Esophagus squamous epithelium (tissue), 5 donors: ENCODE results near the gene SERPINE2. TPM values are rescaled to one million over a fixed set of nuclear protein-coding genes. Genes with fewer than 3 reads are reported as not detected.
A peak's percentile ranks its signal among the peaks of the same experiment; 100 is the strongest.
"Not testable (repeated sequence)": the region's sequence is repeated elsewhere in the genome, so short reads cannot be mapped to it uniquely, and the experiment has no call there.

Source experiments
- DNase-seq: peaks from one replicate; lab custom pipeline; 2025; lab: John Stamatoyannopoulos, UW
- H3K27ac ChIP-seq, 4 donors: fragments of 200-600 bp; sonication (generic); one replicate each; pipeline ENCODE4 v1.5.1; 2016 to 2019; ENCODE audit warnings: mild to moderate bottlenecking in 1 of 4
- H3K27me3 ChIP-seq, 4 donors: fragments of 200-600 bp; sonication (generic); 1 replicate in 3 of 4; 2 replicates in 1 of 4; pipeline versions ENCODE4 v1.5.1 to v1.6.0; 2017 to 2021; ENCODE audit warnings: antibody characterized with exemption in 1 of 4
- H3K36me3 ChIP-seq, 3 donors: fragments of 200-600 bp; sonication (generic); one replicate each; pipeline ENCODE4 v1.5.1; 2016 to 2019
- H3K4me1 ChIP-seq, 3 donors: fragments of 200-600 bp; sonication (generic); one replicate each; pipeline ENCODE4 v1.5.1; 2017 to 2019
- H3K4me3 ChIP-seq, 4 donors: fragments of 200-600 bp; sonication (generic); 1 replicate in 3 of 4; 2 replicates in 1 of 4; pipeline ENCODE4 v1.5.1; 2016 to 2019; ENCODE audit warnings: mild to moderate bottlenecking in 2 of 4, moderate library complexity in 1 of 4
- H3K9me3 ChIP-seq, 3 donors: fragments of 200-600 bp; sonication (generic); one replicate each; pipeline ENCODE4 v1.5.1; 2016 to 2019
- POLR2A ChIP-seq, 4 donors: fragments of 450-650 bp; IDR thresholded peaks; one replicate each; pipeline ENCODE4 v1.6.1; 2017; ENCODE audit warnings: antibody characterized with exemption in 4 of 4, mild to moderate bottlenecking in 4 of 4, moderate library complexity in 3 of 4
- WGBS, 2 donors: methylation state at CpG; one replicate each; pipeline ENCODE4 v1.1.5; 2018; 5-methylcytosine and 5-hydroxymethylcytosine counted together
- intact Hi-C: fragments of 100-400 bp; cut with DNase I; formaldehyde crosslinking; loops from one replicate; pipeline ENCODE4 v1.15.0; 2022
- total RNA-seq, 4 donors: library from RNA; depleted of rRNA; stranded (reverse); fragments of >200 nt; gene quantifications; one replicate each; pipeline ENCODE4 v1.1.0, GENCODE V29; 2016
- TF ChIP-seq, protein P1 (sequence below), 6 experiments: fragments of 450-650 bp in 4 of 6; fragments of 200-600 bp in 2 of 6; sonication (generic) in 2 of 6; IDR thresholded peaks; one replicate each; pipeline ENCODE4 v1.5.1; 2016 to 2019; ENCODE audit warnings: antibody characterized with exemption in 6 of 6, mild to moderate bottlenecking in 4 of 6, moderate library complexity in 4 of 6
- donor health status: DM: yes; HTN: yes; CAD: no.

Gene SERPINE2
- total RNA-seq, 4 donors from 2014 or later: 18.3 to 43.8 (median 22.1) TPM

DNA sequence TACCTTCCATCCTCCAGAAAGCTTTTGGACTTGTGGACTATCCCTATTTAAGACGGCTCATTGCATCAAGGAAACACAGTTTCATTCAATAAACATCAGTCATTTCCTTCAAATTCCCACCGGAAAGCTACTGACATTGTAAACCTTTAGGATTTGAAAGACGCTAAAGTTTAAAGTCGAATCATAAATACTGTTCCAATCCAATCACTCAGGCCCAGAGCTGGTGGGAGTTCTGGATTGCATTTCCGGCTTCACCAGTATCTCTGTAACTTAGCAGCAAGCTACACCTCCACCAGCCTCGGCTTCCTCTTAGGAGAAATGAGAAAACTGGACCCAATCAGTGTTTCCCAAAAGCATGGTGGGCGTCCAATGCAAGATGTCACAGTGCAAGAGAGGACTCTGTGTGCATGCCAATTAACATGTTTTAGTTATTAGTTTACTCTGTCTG lies 95.5 kb downstream of the SERPINE2 start:
- Histone ChIP-seq H3K27ac (peak overlapping the region in 3 of 4 donors; percentile 30 to 95 (median 89)), H3K9me3 (no peaks in the 10 kb centered on the region), H3K36me3 (peaks cover 0 to 5% (median 0%) of the 10 kb centered on the region in 3 donors), H3K4me1 (peaks cover 8 to 66% (median 20%) of the 10 kb centered on the region in 3 donors), H3K27me3 (no peaks in the 10 kb centered on the region), H3K4me3 (peak overlapping the region in 3 of 4 donors; percentile 81 to 98 (median 96))
- no peak for TF ChIP-seq POLR2A (IDR thresholded peaks at IDR 0.05)
- TF ChIP-seq, protein P1, sequence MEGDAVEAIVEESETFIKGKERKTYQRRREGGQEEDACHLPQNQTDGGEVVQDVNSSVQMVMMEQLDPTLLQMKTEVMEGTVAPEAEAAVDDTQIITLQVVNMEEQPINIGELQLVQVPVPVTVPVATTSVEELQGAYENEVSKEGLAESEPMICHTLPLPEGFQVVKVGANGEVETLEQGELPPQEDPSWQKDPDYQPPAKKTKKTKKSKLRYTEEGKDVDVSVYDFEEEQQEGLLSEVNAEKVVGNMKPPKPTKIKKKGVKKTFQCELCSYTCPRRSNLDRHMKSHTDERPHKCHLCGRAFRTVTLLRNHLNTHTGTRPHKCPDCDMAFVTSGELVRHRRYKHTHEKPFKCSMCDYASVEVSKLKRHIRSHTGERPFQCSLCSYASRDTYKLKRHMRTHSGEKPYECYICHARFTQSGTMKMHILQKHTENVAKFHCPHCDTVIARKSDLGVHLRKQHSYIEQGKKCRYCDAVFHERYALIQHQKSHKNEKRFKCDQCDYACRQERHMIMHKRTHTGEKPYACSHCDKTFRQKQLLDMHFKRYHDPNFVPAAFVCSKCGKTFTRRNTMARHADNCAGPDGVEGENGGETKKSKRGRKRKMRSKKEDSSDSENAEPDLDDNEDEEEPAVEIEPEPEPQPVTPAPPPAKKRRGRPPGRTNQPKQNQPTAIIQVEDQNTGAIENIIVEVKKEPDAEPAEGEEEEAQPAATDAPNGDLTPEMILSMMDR (IDR thresholded peaks at IDR 0.05): no peak
- intact Hi-C loops: no loop called here
- DNase-seq: no peak
- WGBS, 2 donors: 6 to 12% methylated on average over 7 of the region's 7 CpGs

DNA sequence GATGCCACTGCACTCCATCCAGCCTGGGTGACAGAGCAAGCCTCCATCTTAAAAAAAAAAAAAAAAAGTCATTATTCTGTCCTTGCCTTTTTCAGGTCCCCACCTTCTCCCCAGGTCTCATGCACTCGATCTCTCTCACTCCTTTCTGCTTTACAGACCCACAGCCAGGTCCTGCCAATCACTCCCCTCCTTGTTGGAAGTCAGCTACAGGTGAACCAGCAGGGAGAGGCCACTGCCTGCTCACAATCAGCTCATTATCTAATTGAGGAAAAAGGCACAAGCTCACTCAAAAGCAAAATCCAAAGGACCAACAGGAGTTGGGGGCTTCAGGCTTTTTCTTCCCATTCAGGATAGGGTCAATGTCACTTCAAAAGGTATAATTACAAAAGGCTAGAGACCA lies 96.0 kb downstream of the SERPINE2 start:
- peak overlapping the region in 2 of 4 donors; percentile 30 to 95 for H3K27ac ChIP-seq
- H3K4me1 ChIP-seq: peaks cover 8 to 69% (median 20%) of the 10 kb centered on the region in 3 donors
- TF ChIP-seq, protein P1 (IDR thresholded peaks at IDR 0.05): no peak
- H3K36me3 ChIP-seq: peaks cover 0 to 5% (median 0%) of the 10 kb centered on the region in 3 donors
- no peaks in the 10 kb centered on the region for H3K9me3 ChIP-seq
- no peak for DNase-seq
- no peaks in the 10 kb centered on the region for H3K27me3 ChIP-seq
- peak overlapping the region in 3 of 4 donors; percentile 81 to 98 (median 96) for H3K4me3 ChIP-seq
- intact Hi-C loops: no loop called here
- 54 to 77% methylated on average over 1 of the region's 1 CpG for WGBS, 2 donors

DNA sequence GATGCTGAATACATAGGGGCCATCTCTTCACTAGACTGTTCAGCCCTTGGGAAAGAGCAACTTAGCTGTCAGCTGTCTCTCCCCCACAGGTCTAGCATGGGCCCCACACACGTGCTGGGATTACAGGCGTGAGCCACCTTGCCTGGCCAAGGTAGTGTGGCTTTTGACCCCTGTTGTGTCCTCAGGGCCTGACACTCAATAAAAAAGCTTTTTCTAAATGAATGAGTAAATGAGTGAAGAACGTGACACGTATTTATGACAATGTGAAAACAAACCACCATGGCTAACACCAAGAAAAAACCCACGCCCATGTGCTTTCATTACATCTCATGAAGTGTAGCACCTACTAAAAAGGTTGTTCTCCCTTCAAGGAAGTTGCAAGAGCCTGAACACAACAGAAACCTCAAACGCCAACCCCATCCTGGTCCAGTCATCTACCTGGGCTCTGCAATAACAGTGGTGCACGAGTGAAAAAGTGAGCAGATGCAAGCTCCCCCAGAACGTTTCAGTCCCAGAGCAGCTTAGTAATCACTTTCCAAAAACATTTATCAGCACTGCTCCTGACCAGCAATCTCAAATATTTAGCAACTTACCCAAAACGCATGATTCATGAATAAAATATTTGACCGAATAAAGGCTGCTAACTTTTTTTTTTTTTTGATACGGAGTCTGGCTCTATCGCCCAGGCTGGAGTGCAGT lies 97.4 kb downstream of the SERPINE2 start:
- TF ChIP-seq POLR2A (IDR thresholded peaks at IDR 0.05): no peak
- TF ChIP-seq, protein P1 (IDR thresholded peaks at IDR 0.05): no peak
- no peaks in the 10 kb centered on the region for H3K9me3 ChIP-seq
- H3K27ac ChIP-seq: peak overlapping the region in 1 of 4 donors; percentile 14
- no peaks in the 10 kb centered on the region for H3K27me3 ChIP-seq
- 37 to 41% methylated on average over 10 to 11 of the region's 12 CpGs for WGBS, 2 donors
- DNase-seq: no peak
- H3K4me3 ChIP-seq: no peak overlapping the region
- intact Hi-C loops: no loop called here
- peaks cover 0 to 5% (median 0%) of the 10 kb centered on the region in 3 donors for H3K36me3 ChIP-seq
- H3K4me1 ChIP-seq: peaks cover 8 to 76% (median 32%) of the 10 kb centered on the region in 3 donors

DNA sequence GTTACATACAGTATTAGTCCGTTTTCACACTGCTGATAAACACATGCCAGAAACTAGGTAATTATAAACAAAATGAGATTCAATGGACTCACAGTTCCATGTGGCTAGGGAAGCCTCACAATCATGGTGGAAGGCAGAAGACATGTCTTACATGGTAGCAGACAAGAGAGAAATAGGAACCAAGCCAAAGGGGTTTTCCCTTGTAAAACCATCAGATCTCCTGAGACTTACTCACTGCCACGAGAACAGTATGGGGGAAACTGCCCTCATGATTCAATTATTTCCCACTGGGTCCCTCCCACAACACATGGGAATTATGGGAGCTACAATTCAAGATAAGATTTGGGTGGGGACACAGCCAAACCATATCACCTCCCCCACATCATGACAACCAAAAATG lies 99.6 kb downstream of the SERPINE2 start:
- DNase-seq, H3K9me3 ChIP-seq, H3K4me3 ChIP-seq, H3K36me3 ChIP-seq, H3K27me3 ChIP-seq, H3K27ac ChIP-seq, intact Hi-C loops: not testable (repeated sequence)
- WGBS, 2 donors: 38 to 48% methylated on average over 2 of the region's 2 CpGs
- peaks cover 8 to 86% (median 42%) of the 10 kb centered on the region in 3 donors for H3K4me1 ChIP-seq

DNA sequence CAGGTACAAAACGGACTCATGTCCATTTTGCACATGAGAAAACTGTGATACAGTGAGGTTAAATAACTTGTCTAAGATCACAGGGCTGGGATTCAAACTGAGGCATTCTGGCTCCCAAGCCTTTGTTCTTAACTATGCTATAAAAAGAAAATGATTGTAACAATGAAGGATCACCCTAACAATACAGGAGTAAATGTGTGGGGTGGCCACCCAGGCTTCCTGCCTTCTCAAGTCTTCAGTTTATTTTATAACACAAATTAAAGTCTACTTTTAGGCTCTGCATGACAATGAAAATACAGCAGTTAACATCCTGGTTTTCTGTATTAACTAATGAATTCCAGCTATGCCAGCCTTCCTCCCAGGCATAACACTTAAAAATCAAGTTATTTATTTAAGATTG lies 101.6 kb downstream of the SERPINE2 start:
- H3K4me1 ChIP-seq: peaks cover 8 to 81% (median 36%) of the 10 kb centered on the region in 3 donors
- H3K9me3 ChIP-seq: no peaks in the 10 kb centered on the region
- TF ChIP-seq, protein P1 (IDR thresholded peaks at IDR 0.05): no peak
- TF ChIP-seq POLR2A (IDR thresholded peaks at IDR 0.05): no peak
- no peaks in the 10 kb centered on the region for H3K27me3 ChIP-seq
- no peak overlapping the region for H3K4me3 ChIP-seq
- WGBS, 2 donors: 0% methylated on average over 1 of the region's 1 CpG
- H3K36me3 ChIP-seq: peaks cover 0 to 5% (median 0%) of the 10 kb centered on the region in 3 donors
- no peak for DNase-seq
- no peak overlapping the region for H3K27ac ChIP-seq
- intact Hi-C loops: no loop called here
